AG10803 (cell line): ENCODE measurements around the gene TBATA.

Source experiments
- DNase-seq: peaks from one replicate; pipeline ENCODE4 v3.0.0; 2010; ENCODE audit warnings: low read depth
- H3K4me3 ChIP-seq: 2 replicates; pipeline ENCODE4 v1.5.1; 2011; ENCODE audit warnings: mild to moderate bottlenecking, low read length, control low read depth
- TF ChIP-seq, protein P1 (sequence below): conservative IDR thresholded peaks from 2 replicates; pipeline ENCODE4 v1.5.1; 2011; ENCODE audit warnings: mild to moderate bottlenecking, low read length, control low read depth, inconsistent platforms

The TBATA gene

GRCh38 chr10:70740406-70741288, 44.5 kb downstream of the TBATA start:
- DNase-seq = no peak
- TF ChIP-seq, protein P1, sequence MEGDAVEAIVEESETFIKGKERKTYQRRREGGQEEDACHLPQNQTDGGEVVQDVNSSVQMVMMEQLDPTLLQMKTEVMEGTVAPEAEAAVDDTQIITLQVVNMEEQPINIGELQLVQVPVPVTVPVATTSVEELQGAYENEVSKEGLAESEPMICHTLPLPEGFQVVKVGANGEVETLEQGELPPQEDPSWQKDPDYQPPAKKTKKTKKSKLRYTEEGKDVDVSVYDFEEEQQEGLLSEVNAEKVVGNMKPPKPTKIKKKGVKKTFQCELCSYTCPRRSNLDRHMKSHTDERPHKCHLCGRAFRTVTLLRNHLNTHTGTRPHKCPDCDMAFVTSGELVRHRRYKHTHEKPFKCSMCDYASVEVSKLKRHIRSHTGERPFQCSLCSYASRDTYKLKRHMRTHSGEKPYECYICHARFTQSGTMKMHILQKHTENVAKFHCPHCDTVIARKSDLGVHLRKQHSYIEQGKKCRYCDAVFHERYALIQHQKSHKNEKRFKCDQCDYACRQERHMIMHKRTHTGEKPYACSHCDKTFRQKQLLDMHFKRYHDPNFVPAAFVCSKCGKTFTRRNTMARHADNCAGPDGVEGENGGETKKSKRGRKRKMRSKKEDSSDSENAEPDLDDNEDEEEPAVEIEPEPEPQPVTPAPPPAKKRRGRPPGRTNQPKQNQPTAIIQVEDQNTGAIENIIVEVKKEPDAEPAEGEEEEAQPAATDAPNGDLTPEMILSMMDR = no peak

GRCh38 chr10:70738761-70739121, 46.4 kb downstream of the TBATA start:
- DNase-seq = no peak
- H3K4me3 ChIP-seq = no peak overlapping the region
- TF ChIP-seq, protein P1 = no peak

More at GRCh38 chr10:70740406-70741288, 44.5 kb downstream of the TBATA start:
- no peak overlapping the region for H3K4me3 ChIP-seq

- no peak for DNase-seq
- H3K4me3 ChIP-seq = no peak overlapping the region
- TF ChIP-seq, protein P1 = no peak; the same call in 1 of the 2 replicates
Observed at GRCh38 chr10:70738006-70738760, 47.0 kb downstream of the TBATA start.

DNA sequence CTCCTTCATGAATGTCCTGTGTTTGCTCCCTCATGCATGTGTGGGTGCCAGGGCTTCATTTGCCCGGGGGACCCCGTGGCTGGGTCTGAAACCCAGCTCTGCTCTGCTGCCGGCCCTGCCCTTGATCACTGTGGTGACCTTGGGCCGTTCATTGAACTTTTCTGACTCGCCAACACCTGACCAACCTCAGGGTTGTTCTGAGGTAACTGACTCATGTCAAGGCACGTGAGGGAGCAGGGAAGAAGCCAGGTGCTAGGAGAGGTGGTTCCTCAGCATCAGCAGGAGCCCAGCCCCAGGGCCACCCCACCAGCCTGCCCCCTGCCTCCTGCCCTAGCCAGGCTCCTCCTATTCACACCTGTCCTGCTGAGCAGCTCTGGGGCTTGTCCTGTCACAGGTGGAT, 47.9 kb downstream of the TBATA start:
- TF ChIP-seq, protein P1 = no peak
- DNase-seq = no peak
- H3K4me3 ChIP-seq = no peak overlapping the region

GRCh38 chr10:70736525-70736924, 48.7 kb downstream of the TBATA start:
- TF ChIP-seq, protein P1 = no peak
- DNase-seq = no peak
- H3K4me3 ChIP-seq = no peak overlapping the region

GRCh38 chr10:70735161-70735560, 50.0 kb downstream of the TBATA start:
- no peak overlapping the region for H3K4me3 ChIP-seq
- TF ChIP-seq, protein P1 = no peak
- DNase-seq = no peak
